Activated CD8-positive, alpha-beta memory T cell treated with anti-CD3 and anti-CD28 coated beads for 36 hours (primary cell): ENCODE measurements around the gene ACO2. TPM values are rescaled to one million over a fixed set of nuclear protein-coding genes. Genes with fewer than 3 reads are reported as not detected.
"Not testable (repeated sequence)": the region's sequence is repeated elsewhere in the genome, so short reads cannot be mapped to it uniquely, and the experiment has no call there.

ENCODE experiments used
- CTCF ChIA-PET: fragments of 350-600 bp; sonication (Branson Sonifier 250); formaldehyde crosslinking; loops from one replicate; lab custom pipeline; 2021; ENCODE audit warnings: antibody characterized with exemption; lab: Charles Lee
- POLR2A ChIA-PET: fragments of 350-600 bp; sonication (Branson Sonifier 250); formaldehyde crosslinking; loops from one replicate; lab custom pipeline; 2021; ENCODE audit warnings: antibody characterized with exemption; lab: Charles Lee
- total RNA-seq, 2 experiments: library from RNA; stranded (reverse); gene quantifications; one replicate each; pipeline ENCODE4 v1.2.3, GENCODE V29; 2021

Gene ACO2
- total RNA-seq, 2 experiments from 2014 or later, result 111 to 112 TPM

DNA sequence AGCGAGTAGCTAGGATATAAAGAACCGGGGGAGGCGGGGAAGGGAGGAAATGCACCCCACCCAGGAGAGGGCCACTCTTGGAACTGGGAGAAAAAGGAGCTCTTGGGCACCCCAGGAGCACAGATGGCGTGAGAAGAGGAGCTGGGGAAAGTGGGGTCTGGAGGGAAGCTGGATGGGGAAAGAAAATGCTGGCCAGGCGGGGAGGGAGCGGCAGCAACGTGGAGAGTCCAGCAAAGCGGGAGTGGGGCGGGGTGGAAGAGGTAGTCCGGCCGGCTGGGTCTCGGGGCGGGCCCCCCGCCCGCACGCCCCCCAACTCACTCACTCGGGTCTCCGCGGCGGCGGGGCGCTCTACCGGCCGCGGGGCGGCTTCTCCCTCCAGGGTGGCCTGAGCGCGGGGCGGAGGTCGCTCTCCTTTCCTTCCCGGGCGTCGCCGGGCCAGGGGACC lies 22.8 kb upstream of the ACO2 start:
- ChIA-PET CTCF (interaction anchor here (0.9 to 2.4 kb wide), 8 partner anchors 20 to 81 kb away, joined by 3 to 9 read pairs (median 3); partner anchors contain the start of genes ACO2, PHF5A and TEF), POLR2A (interaction anchor here (0.6 to 5.4 kb wide), 12 partner anchors 9 to 175 kb away, joined by 3 to 71 read pairs (median 4); partner anchors contain the start of genes ACO2, DESI1, PHF5A and RANGAP1)

GRCh38 chr22:41446639-41447434 lies 22.1 kb upstream of the ACO2 start, which contains the start of gene TOB2:
Gene TOB2, minus strand, starts transcription at chr22:41446801. Its CDS starts 9,456 bp downstream, at chr22:41437345.
- ChIA-PET CTCF (interaction anchor here (0.9 to 2.4 kb wide), 5 partner anchors 21 to 70 kb away, joined by 3 to 9 read pairs (median 3); partner anchors contain the start of genes ACO2, PHF5A and TEF), POLR2A (interaction anchor here (0.6 to 5.4 kb wide), 12 partner anchors 10 to 174 kb away, joined by 3 to 71 read pairs (median 4); partner anchors contain the start of genes ACO2, DESI1, PHF5A and RANGAP1)

- CTCF ChIA-PET, result interaction anchor here (1.0 to 2.4 kb wide), 4 partner anchors 12 to 70 kb away, joined by 3 to 7 read pairs (median 4); partner anchors contain the start of gene TEF
- POLR2A ChIA-PET, result interaction anchor here (0.6 to 5.4 kb wide), 11 partner anchors 10 to 628 kb away, joined by 3 to 71 read pairs (median 5); partner anchors contain the start of genes ACO2, PHF5A, PMM1 and SLC25A17
These were observed 21.3 kb upstream of the ACO2 start for GRCh38 chr22:41447435-41448188.

DNA sequence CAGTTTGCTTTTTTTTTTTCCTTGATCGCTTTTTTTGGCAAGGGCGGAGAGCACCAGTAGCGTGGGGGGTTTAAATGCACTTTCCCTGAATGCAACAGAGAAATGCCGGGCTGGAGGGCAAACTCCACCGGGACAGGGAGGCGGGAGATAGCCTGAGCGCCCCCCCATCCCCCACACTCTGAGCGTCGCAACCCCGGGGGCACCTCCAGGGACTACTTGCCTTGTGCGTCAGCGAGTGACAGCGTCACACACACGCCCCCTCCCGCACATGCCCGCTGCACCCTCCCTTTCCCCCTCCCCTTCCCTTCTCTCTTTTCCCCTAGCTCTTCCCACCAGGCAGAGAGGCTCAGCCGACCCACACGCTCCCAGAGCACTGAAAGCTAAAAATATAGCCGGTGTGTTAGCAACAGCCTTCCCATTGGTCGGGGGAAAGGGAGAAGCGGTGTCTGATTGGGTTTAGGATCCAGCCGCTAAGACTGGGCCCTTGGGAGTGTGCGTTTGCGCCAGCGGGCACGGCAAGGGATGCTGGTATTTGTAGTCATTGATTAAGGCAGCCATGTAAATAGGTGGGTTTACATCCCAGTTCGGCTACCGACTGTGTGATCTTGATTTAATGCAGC lies 20.6 kb upstream of the ACO2 start:
- CTCF ChIA-PET, result interaction anchor here (0.8 to 1.7 kb wide), 2 partner anchors 11 to 45 kb away, joined by 3 to 5 read pairs; no protein-coding TSS in a partner anchor
- POLR2A ChIA-PET, result interaction anchor here (0.7 to 5.4 kb wide), 7 partner anchors 10 to 629 kb away, joined by 3 to 71 read pairs (median 5); partner anchors contain the start of genes ACO2, PHF5A, PMM1 and SLC25A17

- CTCF ChIA-PET, result interaction anchor here (0.8 to 1.3 kb wide), 2 partner anchors 11 to 54 kb away, joined by 3 to 4 read pairs; partner anchors contain the start of genes ACO2 and PHF5A
- POLR2A ChIA-PET, result interaction anchor here (1.0 to 1.1 kb wide), 2 partner anchors 9 to 11 kb away, joined by 5 to 7 read pairs; partner anchors contain the start of gene TOB2
These were observed 10.7 kb upstream of the ACO2 start for GRCh38 chr22:41458161-41458728.

- POLR2A ChIA-PET, result interaction anchor here (1.1 kb wide), 1 partner anchor 9 kb away, joined by 6 read pairs; the partner anchor contains the start of genes ACO2 and PHF5A
- CTCF ChIA-PET, result interaction anchor here (2.0 kb wide), 1 partner anchor 11 kb away, joined by 5 read pairs; no protein-coding TSS in a partner anchor
These were observed 9.5 kb upstream of the ACO2 start for GRCh38 chr22:41459431-41459830.

DNA sequence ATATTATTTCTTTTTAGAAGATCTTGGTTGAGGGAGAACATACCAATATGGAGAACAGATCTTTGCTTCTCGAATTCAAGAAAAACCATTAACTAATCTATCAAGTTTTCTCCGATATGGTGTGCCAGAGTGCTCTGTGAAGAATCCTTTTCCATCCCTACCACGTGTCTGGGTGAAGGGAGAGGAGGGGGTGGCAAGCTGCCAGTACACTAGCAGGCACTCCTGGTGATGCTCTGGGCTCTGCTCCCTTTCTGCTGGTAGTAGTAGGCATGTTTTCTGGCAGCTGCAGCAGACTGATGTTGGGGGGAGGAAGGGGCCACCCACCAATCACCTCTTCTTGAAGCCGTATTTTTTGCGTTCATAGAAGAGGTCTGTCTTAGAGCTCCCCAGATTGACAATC lies 8.8 kb upstream of the ACO2 start:
- CTCF ChIA-PET, result interaction anchor here (2.0 kb wide), 1 partner anchor 11 kb away, joined by 5 read pairs; no protein-coding TSS in a partner anchor
- POLR2A ChIA-PET, result not testable (repeated sequence)

DNA sequence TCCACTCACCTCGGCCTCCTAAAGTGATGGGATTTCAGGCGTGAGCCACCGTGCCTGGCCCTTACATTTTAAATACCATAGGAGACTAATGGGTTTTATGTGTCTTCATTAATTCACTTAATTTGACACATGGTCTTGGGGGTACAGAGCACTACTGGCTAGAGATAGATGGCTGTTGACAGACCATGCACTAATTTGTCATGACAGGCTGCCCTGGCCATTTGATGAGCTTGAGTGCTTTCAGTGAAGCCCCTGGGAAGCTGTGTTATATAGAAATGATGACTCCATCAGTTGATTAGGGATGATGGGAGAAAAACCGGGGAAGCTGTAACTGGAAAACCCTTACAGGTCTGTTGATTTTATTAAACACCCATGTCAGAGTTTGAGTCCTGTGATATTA lies 7.0 kb upstream of the ACO2 start:
- POLR2A ChIA-PET, result interaction anchor here (0.8 to 1.4 kb wide), 2 partner anchors 11 to 15 kb away, joined by 3 read pairs; partner anchors contain the start of gene TOB2
- CTCF ChIA-PET, result no interaction called here

- POLR2A ChIA-PET, result interaction anchor here (0.5 to 4.8 kb wide), 13 partner anchors 8 to 621 kb away, joined by 3 to 71 read pairs (median 5); partner anchors contain the start of genes PMM1, TEF and TOB2
- CTCF ChIA-PET, result interaction anchor here (1.0 to 1.6 kb wide), 8 partner anchors 12 to 88 kb away, joined by 3 to 9 read pairs (median 4); partner anchors contain the start of genes TEF and TOB2
These were observed 418 bp downstream of the ACO2 start for GRCh38 chr22:41469218-41469851.

GRCh38 chr22:41470886-41471285 lies 2.0 kb downstream of the ACO2 start:
- ChIA-PET CTCF (interaction anchor here (1.1 kb wide), 1 partner anchor 57 kb away, joined by 5 read pairs; no protein-coding TSS in a partner anchor), POLR2A (no interaction called here)

- ChIA-PET POLR2A (no interaction called here), CTCF (interaction anchor here (0.6 to 1.1 kb wide), 2 partner anchors 56 to 314 kb away, joined by 5 to 6 read pairs; no protein-coding TSS in a partner anchor)
These were observed 2.7 kb downstream of the ACO2 start for GRCh38 chr22:41471568-41471967.

- ChIA-PET CTCF (interaction anchor here (0.7 to 1.2 kb wide), 6 partner anchors 43 to 224 kb away, joined by 3 to 4 read pairs (median 3); partner anchors contain the start of gene ZC3H7B), POLR2A (interaction anchor here (0.6 to 0.7 kb wide), 3 partner anchors 21 to 65 kb away, joined by 4 to 5 read pairs (median 5); no protein-coding TSS in a partner anchor)
These were observed 6.0 kb downstream of the ACO2 start for GRCh38 chr22:41474872-41475451.

- ChIA-PET POLR2A (interaction anchor here (0.6 kb wide), 1 partner anchor 207 kb away, joined by 3 read pairs; no protein-coding TSS in a partner anchor), CTCF (interaction anchor here (0.5 to 1.1 kb wide), 5 partner anchors 11 to 447 kb away, joined by 3 to 8 read pairs (median 5); no protein-coding TSS in a partner anchor)
These were observed 9.6 kb downstream of the ACO2 start for GRCh38 chr22:41478473-41478872.

DNA sequence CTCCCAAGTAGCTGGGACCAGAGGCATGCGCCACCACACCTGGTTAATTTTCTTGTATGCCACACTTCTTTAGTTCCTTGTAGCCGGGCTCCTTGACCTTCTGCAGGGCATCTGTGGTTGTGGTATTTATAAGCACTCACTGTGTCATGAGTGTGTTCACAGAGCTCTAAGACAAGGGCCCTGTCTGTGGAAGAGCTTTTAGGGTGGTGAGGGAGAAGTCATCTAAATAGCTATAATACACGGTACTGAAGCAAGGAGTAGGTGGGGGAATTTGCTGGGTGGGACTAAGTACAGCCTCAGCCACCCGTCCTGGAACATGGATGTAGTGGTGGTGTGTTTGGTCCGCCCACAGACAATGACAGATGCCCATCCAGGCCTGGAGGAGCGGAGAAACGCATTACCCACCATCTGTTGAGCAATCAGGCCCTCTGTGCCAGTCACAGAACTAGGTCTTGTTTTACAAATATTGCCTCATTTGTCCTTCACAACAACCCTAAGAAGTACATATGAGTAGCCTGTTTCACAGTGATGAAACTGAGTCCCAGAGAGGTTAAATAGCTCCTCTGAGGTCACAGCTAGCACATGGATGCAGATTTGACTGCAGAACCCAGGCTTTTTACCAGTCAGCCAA lies 10.1 kb downstream of the ACO2 start:
- CTCF ChIA-PET, result interaction anchor here (0.7 to 1.1 kb wide), 4 partner anchors 10 to 447 kb away, joined by 3 to 6 read pairs (median 4); no protein-coding TSS in a partner anchor
- POLR2A ChIA-PET, result interaction anchor here (0.6 kb wide), 1 partner anchor 208 kb away, joined by 3 read pairs; no protein-coding TSS in a partner anchor

DNA sequence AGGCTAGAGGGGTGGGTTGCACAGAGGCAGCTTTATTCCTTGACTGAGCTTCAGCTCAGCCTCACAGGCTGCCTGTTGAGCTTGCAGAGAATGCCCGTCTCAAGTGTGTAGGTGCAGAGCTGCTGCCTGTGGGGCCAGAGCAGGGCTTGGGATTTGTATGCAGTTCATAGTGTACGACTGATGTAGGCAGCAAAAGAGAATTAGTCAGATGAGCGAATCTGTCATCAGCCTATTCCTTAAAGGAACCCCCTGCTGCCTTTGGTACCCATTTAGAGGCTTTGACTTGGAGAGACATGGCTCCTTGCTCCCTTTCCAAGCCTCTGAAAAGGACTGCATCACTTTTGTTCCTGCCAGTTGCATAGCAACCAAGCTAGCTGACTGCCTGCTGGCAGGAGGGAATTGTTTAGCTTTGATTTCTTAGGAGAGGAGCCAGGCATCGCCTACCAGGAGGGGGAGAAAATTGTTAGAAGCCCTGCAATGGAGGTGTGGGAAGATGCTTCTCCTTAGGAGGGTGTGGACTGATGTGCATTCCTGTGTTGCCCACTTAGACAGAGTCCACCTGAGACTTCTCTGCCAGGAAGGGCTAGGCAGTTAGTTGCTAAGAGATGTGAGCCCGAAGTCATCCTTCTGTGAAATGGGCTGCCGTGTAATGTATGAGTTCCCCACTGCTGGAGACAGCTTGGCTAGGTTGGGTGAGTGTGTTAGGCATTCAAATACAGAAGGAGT lies 10.9 kb downstream of the ACO2 start:
- ChIA-PET POLR2A (no interaction called here), CTCF (no interaction called here)
